HG02623 (cell line): ENCODE measurements around the gene ESR1.
A peak's percentile ranks its signal among the peaks of the same experiment; 100 is the strongest.

Experiments
- ATAC-seq: cut with Tn5 transposase; IDR thresholded peaks from one replicate; pipeline ENCODE4 v1.9.1; 2021; ENCODE audit warnings: moderate library complexity; ENCODE audit not compliant: unreplicated experiment

Gene ESR1

GRCh38 chr6:151807513-151808370 lies at the start of gene ESR1:
Gene ESR1, plus strand, starts transcription at chr6:151807682. Its CDS starts 231 bp downstream, at chr6:151807913.
- ATAC-seq = no peak

GRCh38 chr6:151760486-151760885 lies 47.0 kb upstream of the ESR1 start:
- no peak for ATAC-seq

GRCh38 chr6:151761851-151762250 lies 45.6 kb upstream of the ESR1 start:
- ATAC-seq = no peak

GRCh38 chr6:151762817-151763216 lies 44.7 kb upstream of the ESR1 start:
- no peak for ATAC-seq

GRCh38 chr6:151763303-151763702 lies 44.2 kb upstream of the ESR1 start:
- ATAC-seq = no peak

- peak; percentile 84 for ATAC-seq
Measured at GRCh38 chr6:151763938-151764680, 43.4 kb upstream of the ESR1 start.

GRCh38 chr6:151765444-151765886 lies 42.0 kb upstream of the ESR1 start:
- peak; percentile 60 for ATAC-seq

- no peak for ATAC-seq
Measured at GRCh38 chr6:151772446-151772845, 35.0 kb upstream of the ESR1 start.

GRCh38 chr6:151773382-151773781 lies 34.1 kb upstream of the ESR1 start:
- no peak for ATAC-seq

- ATAC-seq = no peak
Measured at GRCh38 chr6:151782560-151782959, 24.9 kb upstream of the ESR1 start.

- no peak for ATAC-seq
Measured at GRCh38 chr6:151783692-151784091, 23.8 kb upstream of the ESR1 start.

GRCh38 chr6:151784441-151785214 lies 22.9 kb upstream of the ESR1 start:
- ATAC-seq = no peak

GRCh38 chr6:151796842-151797530 lies 10.5 kb upstream of the ESR1 start:
- no peak for ATAC-seq

- no peak for ATAC-seq
Measured at GRCh38 chr6:151803743-151804142, 3.7 kb upstream of the ESR1 start.

GRCh38 chr6:151804585-151805285 lies 2.7 kb upstream of the ESR1 start:
- no peak for ATAC-seq

- ATAC-seq = no peak
Measured at GRCh38 chr6:151805286-151805840, 2.1 kb upstream of the ESR1 start.

- ATAC-seq = no peak
Measured at GRCh38 chr6:151806757-151807512, 547 bp upstream of the ESR1 start.

- ATAC-seq = no peak
Measured at GRCh38 chr6:151808371-151809241, 1.1 kb downstream of the ESR1 start.
